Activated CD4-positive, alpha-beta T cell treated with anti-CD3 and anti-CD28 coated beads, Interleukin-2, Interleukin-6, amounts not matched to agents 100 ng/mL and 50 ng/mL, durations not matched to agents 16 hours and 8 hours (primary cell): ENCODE measurements around the gene PYCR2.
A peak's percentile ranks its signal among the peaks of the same experiment; 100 is the strongest.
"Not testable (repeated sequence)": the region's sequence is repeated elsewhere in the genome, so short reads cannot be mapped to it uniquely, and the experiment has no call there.

Source experiments
- DNase-seq: peaks from one replicate; pipeline ENCODE4 v3.0.0-alpha.2; 2020

The PYCR2 gene

GRCh38 chr1:225941942-225942222 lies 17.8 kb upstream of the PYCR2 start:
- no peak for DNase-seq

- DNase-seq: no peak
These were observed 17.3 kb upstream of the PYCR2 start, which contains the start of gene LEFTY2 for GRCh38 chr1:225941187-225941941. TSS of gene LEFTY2 (minus strand) at chr1:225941220. CDS start at chr1:225941140, 80 bp downstream.

- DNase-seq: no peak
These were observed 16.5 kb upstream of the PYCR2 start for GRCh38 chr1:225940385-225941151.

GRCh38 chr1:225939939-225940310 lies 15.9 kb upstream of the PYCR2 start:
- DNase-seq: not testable (repeated sequence)

- DNase-seq: not testable (repeated sequence)
These were observed 15.3 kb upstream of the PYCR2 start for GRCh38 chr1:225939097-225939938.

- no peak for DNase-seq
These were observed 13.3 kb upstream of the PYCR2 start for GRCh38 chr1:225937048-225937968.

- DNase-seq: no peak
These were observed 12.5 kb upstream of the PYCR2 start for GRCh38 chr1:225936523-225936922.

GRCh38 chr1:225936086-225936485 lies 12.0 kb upstream of the PYCR2 start:
- DNase-seq: not testable (repeated sequence)

GRCh38 chr1:225934711-225935110 lies 10.7 kb upstream of the PYCR2 start:
- DNase-seq: no peak

- no peak for DNase-seq
These were observed 9.0 kb upstream of the PYCR2 start for GRCh38 chr1:225933072-225933471.

GRCh38 chr1:225931270-225932136 lies 7.5 kb upstream of the PYCR2 start:
- no peak for DNase-seq

GRCh38 chr1:225930566-225930965 lies 6.5 kb upstream of the PYCR2 start:
- no peak for DNase-seq

GRCh38 chr1:225929462-225929861 lies 5.4 kb upstream of the PYCR2 start:
- not testable (repeated sequence) for DNase-seq

GRCh38 chr1:225928186-225929175 lies 4.4 kb upstream of the PYCR2 start:
- DNase-seq: no peak

GRCh38 chr1:225926551-225927113 lies 2.6 kb upstream of the PYCR2 start:
- DNase-seq: no peak

- DNase-seq: no peak
These were observed 714 bp downstream of the PYCR2 start for GRCh38 chr1:225923381-225923691.

- no peak for DNase-seq
These were observed 2.0 kb downstream of the PYCR2 start for GRCh38 chr1:225921734-225922709.

- DNase-seq: peak; percentile 68
These were observed 4.1 kb downstream of the PYCR2 start for GRCh38 chr1:225919906-225920305.

- DNase-seq: no peak
These were observed 5.8 kb downstream of the PYCR2 start for GRCh38 chr1:225918280-225918679.
